Measurements from ENCODE around the gene CLRN1.

The CLRN1 gene

DNA sequence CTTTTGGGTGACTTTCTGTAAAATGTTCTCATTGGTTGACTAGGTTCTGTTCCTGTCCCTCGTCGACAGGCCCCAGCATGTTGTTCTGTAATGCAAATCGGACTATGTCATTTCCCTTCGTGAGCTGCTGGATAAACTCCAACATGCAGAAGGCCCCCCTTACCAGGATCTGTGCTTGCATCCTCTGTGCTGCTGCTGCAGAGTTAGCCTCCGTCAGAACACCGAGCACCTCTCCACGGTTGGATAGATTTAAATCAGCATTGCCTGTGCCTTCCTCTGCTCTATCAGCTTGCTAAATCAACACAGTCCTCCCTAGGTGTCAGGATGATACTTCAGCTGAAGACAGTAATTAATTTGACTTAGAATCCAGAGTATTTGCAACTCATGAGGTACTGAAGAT, 54.6 kb downstream of the CLRN1 start:
- DNase-seq: no peak

DNA sequence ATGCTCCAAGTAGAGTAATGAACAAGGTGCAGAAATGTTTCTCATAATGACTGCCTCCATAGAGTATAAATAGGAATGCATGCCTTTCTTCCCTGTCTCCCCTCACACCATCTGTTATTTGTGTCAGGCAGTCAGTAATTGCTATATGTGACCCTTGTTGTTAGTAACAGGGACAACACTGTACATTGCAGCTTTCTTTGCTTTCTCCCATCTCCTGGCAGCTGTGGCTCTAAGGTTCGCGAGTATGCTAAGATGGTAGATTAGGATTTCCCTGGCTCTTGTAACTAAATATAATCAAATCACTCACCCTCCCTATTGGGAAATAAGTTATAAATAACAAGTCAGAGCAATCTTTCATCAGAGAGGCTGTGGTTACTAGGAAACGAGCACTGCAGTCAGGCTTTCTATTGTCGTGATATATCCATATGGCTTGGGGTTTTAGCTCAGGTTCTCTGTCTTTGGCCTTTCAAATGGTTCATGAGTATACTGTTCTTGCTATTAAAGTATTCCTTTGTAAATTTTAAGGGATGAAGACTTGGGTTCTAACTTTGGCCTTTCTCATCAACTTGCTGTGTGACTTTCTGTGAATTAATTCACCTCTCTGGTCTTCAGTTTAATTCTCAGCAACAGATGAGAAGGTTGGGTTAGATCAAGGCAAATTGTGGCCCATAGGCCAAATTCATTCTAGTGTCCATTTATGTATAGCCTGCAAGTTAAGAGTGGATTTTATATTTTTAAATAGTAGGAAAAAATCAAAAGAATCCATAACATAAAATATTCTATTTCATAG, 59.2 kb downstream of the CLRN1 start:
- DNase-seq: no peak

DNA sequence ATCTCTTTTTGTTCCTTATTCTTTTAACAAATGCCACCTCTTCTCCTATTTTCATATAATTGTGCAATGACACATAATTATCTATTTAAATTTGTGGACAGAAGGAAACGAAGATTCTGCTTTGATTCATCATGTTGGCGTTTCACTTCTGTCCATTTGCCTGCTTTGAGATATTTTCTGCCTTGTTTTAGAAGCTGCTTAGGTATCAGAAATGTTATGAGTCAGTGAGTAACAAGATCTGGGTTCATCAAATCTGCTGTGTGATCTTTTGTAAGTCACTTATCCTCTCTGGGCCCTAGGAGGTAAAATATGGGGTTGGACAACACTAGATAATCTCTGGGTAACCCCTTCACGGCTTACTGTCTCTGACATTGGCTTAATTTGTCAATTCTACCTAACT, 60.0 kb downstream of the CLRN1 start:
- no peak for DNase-seq

- no peak for DNase-seq
These were observed 60.8 kb downstream of the CLRN1 start for GRCh38 chr3:150911771-150912170.

GRCh38 chr3:150906461-150906860, 66.1 kb downstream of the CLRN1 start:
- no peak for DNase-seq

- no peak for DNase-seq
These were observed 66.8 kb downstream of the CLRN1 start for GRCh38 chr3:150905746-150906145.

GRCh38 chr3:150905339-150905738, 67.2 kb downstream of the CLRN1 start, which contains the start of gene MINDY4B:
Gene MINDY4B (minus strand): TSS chr3:150905439. CDS start chr3:150905439, 0 bp downstream.
- no peak for DNase-seq

DNA sequence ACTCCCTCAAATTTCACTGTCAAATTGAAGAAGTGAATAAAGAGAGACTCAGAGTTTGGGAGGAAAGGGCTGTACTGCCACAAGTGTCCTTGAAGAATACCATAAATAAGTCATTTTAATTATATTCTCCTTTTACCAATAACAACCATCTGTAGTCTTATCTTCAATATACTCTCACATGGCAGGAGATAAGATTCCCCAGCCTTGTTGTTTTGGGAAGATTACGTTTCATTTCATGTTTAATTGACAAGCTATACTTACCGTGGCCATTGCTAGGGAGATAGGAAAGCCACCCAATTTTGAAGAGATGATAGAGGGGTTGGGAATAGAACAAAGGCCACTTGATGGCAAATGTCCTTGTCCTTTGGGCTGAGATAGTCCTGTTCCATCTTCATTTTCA, 69.5 kb downstream of the CLRN1 start:
- no peak for DNase-seq

DNA sequence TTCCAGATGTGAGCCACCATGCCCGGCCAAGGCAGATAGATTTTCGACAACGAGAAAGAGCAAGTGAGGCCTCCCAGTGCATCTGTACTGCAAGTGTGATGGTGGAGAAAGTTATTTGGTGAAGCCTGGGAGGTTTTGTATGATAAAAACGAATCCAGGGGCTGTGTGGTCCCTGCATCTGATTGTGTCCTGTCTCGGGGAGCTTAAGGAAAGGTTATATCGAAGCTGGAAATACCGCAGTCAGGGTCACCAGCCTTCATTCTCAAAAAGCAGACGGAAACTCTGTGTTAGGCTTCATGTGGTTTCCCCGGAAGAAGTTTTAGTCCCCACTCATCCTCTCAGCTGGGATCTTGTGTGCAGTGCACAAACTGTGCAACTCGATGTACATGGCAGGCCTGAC, 70.7 kb downstream of the CLRN1 start:
- DNase-seq: no peak

- DNase-seq: no peak
These were observed 73.4 kb downstream of the CLRN1 start for GRCh38 chr3:150899141-150899540.

- DNase-seq: no peak
These were observed 74.3 kb downstream of the CLRN1 start for GRCh38 chr3:150898046-150898754.

- no peak for DNase-seq
These were observed 74.9 kb downstream of the CLRN1 start for GRCh38 chr3:150897592-150897991.

GRCh38 chr3:150890831-150891230, 81.7 kb downstream of the CLRN1 start:
- no peak for DNase-seq

GRCh38 chr3:150890295-150890694, 82.2 kb downstream of the CLRN1 start:
- DNase-seq: no peak

- DNase-seq: no peak
These were observed 83.4 kb downstream of the CLRN1 start for GRCh38 chr3:150889106-150889505.

DNA sequence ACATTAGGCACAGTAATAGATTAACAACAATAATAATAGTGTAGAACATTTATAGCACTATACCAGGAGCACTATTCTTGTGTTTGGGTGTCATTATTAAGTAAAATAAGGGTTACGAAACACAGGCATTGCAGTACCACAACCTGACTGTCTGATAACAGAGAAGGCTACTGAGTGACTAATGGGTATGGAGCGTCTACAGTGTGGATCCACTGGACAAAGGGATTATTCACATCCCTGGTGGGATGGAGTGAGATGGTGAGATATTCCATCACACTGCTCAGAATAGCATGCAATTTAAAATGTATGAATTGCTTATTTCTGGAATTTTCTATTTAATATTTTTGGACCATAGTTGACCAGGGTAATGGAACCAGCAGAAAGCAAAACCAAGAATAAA, 85.5 kb downstream of the CLRN1 start:
- no peak for DNase-seq

DNA sequence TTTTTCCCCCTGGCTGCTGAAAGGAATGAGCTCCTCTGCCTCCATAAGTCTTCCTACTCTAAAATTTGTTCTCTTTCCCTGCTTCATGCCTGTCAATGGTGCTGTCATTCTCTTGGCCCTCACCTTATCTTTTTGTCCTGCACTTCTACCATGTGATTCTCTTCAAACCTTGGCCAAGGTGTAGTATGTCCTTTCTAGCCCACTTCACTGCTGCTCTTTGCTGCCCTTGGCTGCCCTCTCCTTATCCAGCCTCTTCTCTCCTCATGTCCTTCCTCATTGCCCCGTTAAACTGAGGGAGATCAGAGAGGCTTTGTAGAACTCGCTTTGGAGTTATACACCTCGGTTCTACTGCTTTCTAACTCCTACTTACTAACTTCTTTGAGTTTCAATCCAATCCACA, 87.0 kb downstream of the CLRN1 start:
- DNase-seq: no peak

DNA sequence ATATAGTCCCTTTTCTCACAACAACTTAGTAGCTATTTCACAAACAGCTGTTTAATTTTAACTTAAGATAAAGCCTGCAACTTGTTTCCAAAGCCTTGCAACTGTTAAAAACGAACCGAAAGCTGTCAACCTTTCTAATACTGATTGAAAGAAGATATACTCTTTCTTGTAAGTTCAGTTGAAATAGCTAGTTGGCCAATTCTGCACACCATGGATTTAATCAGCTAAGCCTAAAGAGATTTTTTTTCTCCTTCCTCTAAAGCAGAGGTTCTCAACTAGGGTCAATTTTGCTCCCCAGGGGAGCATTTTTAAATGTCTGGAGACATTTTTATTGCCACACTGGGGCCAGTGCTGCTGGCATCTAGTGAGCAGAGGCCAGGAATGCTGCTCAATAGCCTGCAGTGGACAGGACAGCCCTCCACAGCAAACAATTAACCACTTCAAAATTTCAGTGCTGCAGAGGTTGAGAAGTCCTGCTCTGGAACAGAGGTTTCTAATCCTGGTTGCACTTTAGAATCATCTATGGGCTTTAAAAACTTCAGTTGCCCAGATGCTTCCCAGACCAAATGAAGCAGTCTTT, 93.4 kb downstream of the CLRN1 start:
- no peak for DNase-seq

DNA sequence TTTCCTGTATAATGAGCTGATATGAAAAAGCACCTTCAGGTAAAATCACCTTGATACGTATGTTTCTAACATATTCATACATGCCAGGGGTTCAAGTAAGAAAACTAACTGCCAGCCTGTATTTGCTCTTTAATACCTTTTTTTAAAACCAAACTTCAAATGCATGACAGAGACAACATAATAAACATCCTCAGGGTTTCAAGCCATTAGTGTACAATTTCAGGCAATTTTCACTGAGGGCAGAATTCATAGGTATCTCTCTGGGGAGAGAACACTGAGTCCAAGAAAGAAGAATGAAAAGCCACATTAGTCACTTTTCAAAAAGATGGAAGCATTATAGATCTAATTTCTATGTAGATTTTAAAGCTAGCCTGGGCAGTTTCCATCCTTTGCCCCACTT, 94.2 kb downstream of the CLRN1 start:
- no peak for DNase-seq

GRCh38 chr3:150877303-150877702, 95.2 kb downstream of the CLRN1 start:
- DNase-seq: no peak

DNA sequence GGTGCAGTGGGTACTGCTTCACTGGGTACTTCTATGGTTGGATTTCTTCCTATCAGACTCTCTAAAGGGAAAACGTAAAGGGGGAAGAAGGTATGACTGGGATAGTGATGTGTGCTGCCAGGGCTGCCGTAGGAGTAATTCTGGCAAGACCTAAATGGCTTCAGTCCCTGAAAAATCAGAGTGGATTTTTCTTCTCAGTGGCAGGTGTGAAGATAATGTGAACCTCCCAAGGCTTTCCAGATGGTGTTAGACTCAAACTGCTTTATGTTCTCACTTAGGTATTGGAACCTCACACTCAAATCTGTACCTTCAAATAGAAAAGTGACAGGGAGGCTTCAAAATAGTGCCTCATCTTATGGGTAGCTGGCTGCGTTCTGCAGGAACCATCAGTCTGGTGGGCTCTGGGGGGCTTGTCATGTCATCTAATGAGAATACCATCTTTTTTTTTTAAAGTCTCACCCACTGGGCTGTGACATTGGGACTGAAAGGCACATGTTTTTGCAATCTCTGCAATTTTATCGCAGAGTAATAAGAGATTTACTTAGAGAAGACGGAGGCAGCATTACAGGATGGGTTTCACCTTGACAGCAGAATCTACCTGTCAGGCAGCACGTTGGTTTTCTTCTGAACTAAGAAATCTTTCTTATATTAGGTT, 95.8 kb downstream of the CLRN1 start:
- no peak for DNase-seq
